HCT116 (cell line): ENCODE results near the gene FRY. TPM values are rescaled to one million over a fixed set of nuclear protein-coding genes. Genes with fewer than 3 reads are reported as not detected.

Experiments
- ATAC-seq: fragments of 200-7000 bp; cut with Tn5 transposase; 2 replicates; pipeline ENCODE4 v1.9.1; 2020; ENCODE audit warnings: mild to moderate bottlenecking, moderate library complexity
- BruUV-seq: library from RNA; stranded (reverse); fragments of 400-500 nt; replicated peaks from 2 replicates; lab custom pipeline; 2021; lab: Mats Ljungman, UMichigan
- CTCF ChIA-PET: fragments of 300-600 bp; sonication (Branson Sonifier 250); formaldehyde crosslinking; loops from one replicate; lab custom pipeline; 2021; ENCODE audit warnings: antibody characterized with exemption; lab: Charles Lee
- POLR2A ChIA-PET: fragments of 300-600, 350-600 bp; sonication (Branson Sonifier 250); formaldehyde crosslinking; loops from one replicate; lab custom pipeline; 2021; ENCODE audit warnings: antibody characterized with exemption; lab: Charles Lee
- RAD21 ChIA-PET, 2 experiments: fragments of 300-600 bp; sonication (Branson Sonifier 250); formaldehyde crosslinking; loops; one replicate each; lab custom pipeline; 2023; ENCODE audit warnings: low total read pairs in 2 of 2; ENCODE audit not compliant: uncharacterized antibody in 2 of 2, unreplicated experiment in 2 of 2, low non-redundant PET in 1 of 2; lab: Charles Lee
- DNase-seq: peaks from one replicate; pipeline ENCODE4 v3.0.0-alpha.2; 2010; ENCODE audit warnings: low read depth, low spot score
- H2AFZ ChIP-seq: fragments of 200-600 bp; shearing (Covaris generic), sonication (generic); 2 replicates; pipeline ENCODE4 v1.6.1; 2017; ENCODE audit warnings: low read depth, mixed run types, mixed read lengths, antibody characterized with exemption, low read length; ENCODE audit not compliant: poor library complexity, severe bottlenecking
- H3K27ac ChIP-seq: 2 replicates; pipeline ENCODE4 v1.5.1; 2012; ENCODE audit warnings: low read depth, low read length
- H3K27me3 ChIP-seq: fragments of 200-600 bp; sonication (generic); 2 replicates; pipeline ENCODE4 v1.6.1; 2016; ENCODE audit warnings: mixed run types, low read length, mixed read lengths; ENCODE audit not compliant: insufficient read depth
- H3K36me3 ChIP-seq, 2 experiments: fragments of 200-500 bp in 1 of 2; fragments of 200-600 bp in 1 of 2; sonication (Bioruptor generic) in 1 of 2; sonication (generic) in 1 of 2; 2 replicates each; pipeline versions ENCODE4 v1.5.1 to v1.6.1; 2014 to 2016; ENCODE audit warnings: low read length in 2 of 2, inconsistent platforms in 1 of 2, mixed read lengths in 1 of 2, mixed run types in 1 of 2; ENCODE audit not compliant: insufficient read depth in 2 of 2, control insufficient read depth in 1 of 2
- H3K4me1 ChIP-seq, 2 experiments: fragments of 200-600 bp in 1 of 2; sonication (generic) in 1 of 2; 2 replicates each; pipeline versions ENCODE4 v1.5.1 to v1.6.1; 2012 to 2017; ENCODE audit warnings: low read length in 2 of 2, inconsistent platforms in 1 of 2, mild to moderate bottlenecking in 1 of 2, mixed read lengths in 1 of 2, mixed run types in 1 of 2, moderate library complexity in 1 of 2; ENCODE audit not compliant: insufficient read depth in 2 of 2, control insufficient read depth in 1 of 2
- H3K4me2 ChIP-seq: fragments of 200-600 bp; sonication (generic); 2 replicates; pipeline ENCODE4 v1.6.1; 2017; ENCODE audit warnings: mixed run types, low read length, mixed read lengths
- H3K4me3 ChIP-seq, 2 experiments: fragments of 200-600 bp in 1 of 2; sonication (generic) in 1 of 2; replicated peaks in 1 of 2; 2 replicates each; pipeline ENCODE4 v1.5.1; 2011 to 2016; ENCODE audit warnings: low read length in 2 of 2, control low read depth in 1 of 2, low read depth in 1 of 2, mild to moderate bottlenecking in 1 of 2, mixed read lengths in 1 of 2, mixed run types in 1 of 2
- H3K79me2 ChIP-seq: fragments of 200-600 bp; sonication (generic); 2 replicates; pipeline ENCODE4 v1.6.1; 2017; ENCODE audit warnings: mild to moderate bottlenecking, mixed run types, low read length, moderate library complexity, mixed read lengths; ENCODE audit not compliant: insufficient read depth
- H3K9ac ChIP-seq: fragments of 200-600 bp; sonication (generic); 2 replicates; pipeline ENCODE4 v1.6.1; 2016; ENCODE audit warnings: low read length, mixed read lengths
- H3K9me2 ChIP-seq: fragments of 200-600 bp; sonication (generic), shearing (Covaris generic); 2 replicates; pipeline ENCODE4 v1.6.1; 2017; ENCODE audit warnings: mixed run types, mild to moderate bottlenecking, moderate library complexity; ENCODE audit not compliant: insufficient read depth
- H3K9me3 ChIP-seq, 2 experiments: fragments of 200-500 bp in 1 of 2; fragments of 200-600 bp in 1 of 2; sonication (Bioruptor generic) in 1 of 2; sonication (generic) in 1 of 2; 2 replicates each; pipeline ENCODE4 v1.6.1; 2014 to 2017; ENCODE audit warnings: low read length in 2 of 2, mixed read lengths in 2 of 2, inconsistent platforms in 1 of 2, low read depth in 1 of 2, mild to moderate bottlenecking in 1 of 2, mixed run types in 1 of 2, moderate library complexity in 1 of 2; ENCODE audit not compliant: control insufficient read depth in 1 of 2, insufficient read depth in 1 of 2
- H4K20me1 ChIP-seq: fragments of 200-600 bp; sonication (generic), shearing (Covaris generic); 2 replicates; pipeline ENCODE4 v1.6.1; 2017; ENCODE audit warnings: mixed run types, mild to moderate bottlenecking, moderate library complexity; ENCODE audit not compliant: insufficient read depth
- CBX3 ChIP-seq: IDR thresholded peaks from 2 replicates; pipeline ENCODE4 v1.6.1; 2012; ENCODE audit warnings: low read depth
- CEBPB ChIP-seq: IDR thresholded peaks from 2 replicates; pipeline ENCODE4 v1.6.1; 2012; ENCODE audit warnings: low read depth
- EGR1 ChIP-seq: IDR thresholded peaks from 2 replicates; pipeline ENCODE4 v1.6.1; 2012; ENCODE audit warnings: low read depth
- ELF1 ChIP-seq: IDR thresholded peaks from 2 replicates; pipeline ENCODE4 v1.6.1; 2012; ENCODE audit warnings: low read depth, borderline replicate concordance
- EZH2 ChIP-seq: fragments of 200-600 bp; sonication (generic); IDR thresholded peaks from 2 replicates; pipeline ENCODE4 v1.6.1; 2017; ENCODE audit warnings: antibody characterized with exemption, mixed run types
- EZH2phosphoT487 ChIP-seq: fragments of 200-600 bp; IDR thresholded peaks from 2 replicates; pipeline ENCODE4 v1.6.1; 2018; ENCODE audit warnings: antibody characterized with exemption, borderline replicate concordance
- FOSL1 ChIP-seq: IDR thresholded peaks from 2 replicates; pipeline ENCODE4 v1.6.1; 2012; ENCODE audit warnings: low read depth
- JUND ChIP-seq: IDR thresholded peaks from 2 replicates; pipeline ENCODE4 v1.6.1; 2012
- POLR2A ChIP-seq: IDR thresholded peaks from 2 replicates; pipeline ENCODE4 v1.7.0; 2011; ENCODE audit warnings: borderline replicate concordance; ENCODE audit not compliant: insufficient read depth, insufficient read length; ENCODE audit errors: extremely low read depth
- POLR2AphosphoS5 ChIP-seq: IDR thresholded peaks from 2 replicates; pipeline ENCODE4 v1.6.1; 2011; ENCODE audit warnings: mild to moderate bottlenecking, low read depth, low read length, moderate library complexity
- RAD21 ChIP-seq: IDR thresholded peaks from 2 replicates; pipeline ENCODE4 v1.6.1; 2012; ENCODE audit warnings: low read depth, mild to moderate bottlenecking
- SIN3A ChIP-seq: IDR thresholded peaks from 2 replicates; pipeline ENCODE4 v1.6.1; 2012; ENCODE audit warnings: low read depth
- SP1 ChIP-seq: IDR thresholded peaks from 2 replicates; pipeline ENCODE4 v1.6.1; 2012; ENCODE audit warnings: low read depth
- YY1 ChIP-seq: IDR thresholded peaks from 2 replicates; pipeline ENCODE4 v1.6.1; 2011; ENCODE audit warnings: low read length, low read depth, moderate library complexity, mild to moderate bottlenecking; ENCODE audit not compliant: insufficient replicate concordance; ENCODE audit errors: extremely low read depth
- ZFX ChIP-seq: fragments of 450-650 bp; IDR thresholded peaks from 2 replicates; pipeline ENCODE4 v1.6.1; 2017
- ZNF274 ChIP-seq: fragments of 200-500 bp; sonication (Bioruptor generic); IDR thresholded peaks from 2 replicates; pipeline ENCODE4 v1.6.1; 2014; ENCODE audit warnings: mild to moderate bottlenecking, low read depth, low read length, inconsistent platforms
- intact Hi-C: fragments of 100-400 bp; cut with micrococcal nuclease; formaldehyde crosslinking; loops from 2 replicates; pipeline ENCODE4 v1.10.0; 2022
- total RNA-seq: library from RNA; stranded (reverse); gene quantifications from one replicate; pipeline ENCODE4 v1.2.1, GENCODE V29; 2021; ENCODE audit not compliant: unreplicated experiment
- TF ChIP-seq, protein P1 (sequence below), 3 experiments: fragments of 200-600 bp in 1 of 3; sonication (generic) in 1 of 3; IDR thresholded peaks in 2 of 3; conservative IDR thresholded peaks in 1 of 3; 2 replicates each; pipeline ENCODE4 v1.5.1; 2012 to 2017; ENCODE audit warnings: low read depth in 2 of 3, low read length in 2 of 3, antibody characterized with exemption in 1 of 3, borderline replicate concordance in 1 of 3, control low read depth in 1 of 3, mild to moderate bottlenecking in 1 of 3, mixed read lengths in 1 of 3, mixed run types in 1 of 3, moderate library complexity in 1 of 3; ENCODE audit not compliant: insufficient read depth in 1 of 3
- TF ChIP-seq, protein P2 (sequence below): IDR thresholded peaks from 2 replicates; pipeline ENCODE4 v1.6.1; 2012

The FRY gene
- total RNA-seq, 1 experiment from 2014 or later = 1.4 TPM

DNA sequence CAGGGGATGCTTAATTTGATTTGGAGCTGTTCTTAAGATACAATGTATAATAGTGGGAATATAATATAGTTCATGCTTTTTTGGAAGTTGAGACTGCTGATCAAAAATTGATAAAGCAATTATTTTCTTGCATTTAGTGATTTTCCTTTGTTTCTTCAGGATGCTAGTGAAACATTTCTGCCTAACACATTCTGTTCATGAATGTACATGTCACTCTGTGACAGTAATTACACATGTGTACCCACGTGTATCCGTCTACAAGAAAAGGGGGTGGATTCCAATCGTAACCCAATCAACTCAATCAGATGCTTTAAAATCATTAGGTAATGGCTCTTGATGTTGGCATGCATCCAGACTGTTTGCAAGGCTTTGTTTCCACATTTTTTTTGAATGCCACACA lies 5.0 kb upstream of the FRY start:
- ChIA-PET RAD21 (no interaction called here), POLR2A (no interaction called here), CTCF (no interaction called here)
- no peaks in the 10 kb centered on the region for H4K20me1 ChIP-seq
- no peak for ATAC-seq
- H3K4me2 ChIP-seq = no peak overlapping the region
- H3K36me3 ChIP-seq = no peaks in the 10 kb centered on the region
- no peaks in the 10 kb centered on the region for H3K9me2 ChIP-seq
- H2AFZ ChIP-seq = no peak overlapping the region
- no peak for TF ChIP-seq ZNF274
- no peak for TF ChIP-seq YY1
- TF ChIP-seq EZH2 = no peak
- intact Hi-C loops = no loop called here
- H3K9me3 ChIP-seq = no peaks in the 10 kb centered on the region
- H3K4me3 ChIP-seq = no peak overlapping the region
- no peak overlapping the region for H3K27ac ChIP-seq
- peaks cover under 1 to 6% of the 10 kb centered on the region in 2 experiments; a peak in 3 of 4 replicates for H3K4me1 ChIP-seq
- no peak overlapping the region for H3K9ac ChIP-seq
- BruUV-seq = no TSS peak
- H3K79me2 ChIP-seq = no peaks in the 10 kb centered on the region
- DNase-seq = no peak
- no peaks in the 10 kb centered on the region for H3K27me3 ChIP-seq

- BruUV-seq = no TSS peak
- TF ChIP-seq CEBPB (no peak), FOSL1 (no peak), ELF1 (no peak), EGR1 (no peak), RAD21 (no peak), SP1 (no peak), POLR2A (no peak), EZH2phosphoT487 (no peak), ZFX (no peak), SIN3A (no peak), JUND (no peak), POLR2AphosphoS5 (no peak), EZH2 (no peak), CBX3 (no peak)
- TF ChIP-seq, protein P1, sequence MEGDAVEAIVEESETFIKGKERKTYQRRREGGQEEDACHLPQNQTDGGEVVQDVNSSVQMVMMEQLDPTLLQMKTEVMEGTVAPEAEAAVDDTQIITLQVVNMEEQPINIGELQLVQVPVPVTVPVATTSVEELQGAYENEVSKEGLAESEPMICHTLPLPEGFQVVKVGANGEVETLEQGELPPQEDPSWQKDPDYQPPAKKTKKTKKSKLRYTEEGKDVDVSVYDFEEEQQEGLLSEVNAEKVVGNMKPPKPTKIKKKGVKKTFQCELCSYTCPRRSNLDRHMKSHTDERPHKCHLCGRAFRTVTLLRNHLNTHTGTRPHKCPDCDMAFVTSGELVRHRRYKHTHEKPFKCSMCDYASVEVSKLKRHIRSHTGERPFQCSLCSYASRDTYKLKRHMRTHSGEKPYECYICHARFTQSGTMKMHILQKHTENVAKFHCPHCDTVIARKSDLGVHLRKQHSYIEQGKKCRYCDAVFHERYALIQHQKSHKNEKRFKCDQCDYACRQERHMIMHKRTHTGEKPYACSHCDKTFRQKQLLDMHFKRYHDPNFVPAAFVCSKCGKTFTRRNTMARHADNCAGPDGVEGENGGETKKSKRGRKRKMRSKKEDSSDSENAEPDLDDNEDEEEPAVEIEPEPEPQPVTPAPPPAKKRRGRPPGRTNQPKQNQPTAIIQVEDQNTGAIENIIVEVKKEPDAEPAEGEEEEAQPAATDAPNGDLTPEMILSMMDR (IDR thresholded peaks at IDR 0.05 in 2 of 3, conservative IDR thresholded peaks at IDR 0.05 in 1 of 3; ENCODE audit: borderline replicate concordance in 1 of 3, insufficient read depth in 1 of 3, low read depth in 2 of 3, low read length in 2 of 3) = no peak
- TF ChIP-seq, protein P2, sequence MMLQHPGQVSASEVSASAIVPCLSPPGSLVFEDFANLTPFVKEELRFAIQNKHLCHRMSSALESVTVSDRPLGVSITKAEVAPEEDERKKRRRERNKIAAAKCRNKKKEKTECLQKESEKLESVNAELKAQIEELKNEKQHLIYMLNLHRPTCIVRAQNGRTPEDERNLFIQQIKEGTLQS = no peak
- no peak overlapping the region for H3K27ac ChIP-seq
These were observed 2.9 kb upstream of the FRY start for GRCh38 chr13:32028711-32029110.

More at GRCh38 chr13:32028711-32029110, 2.9 kb upstream of the FRY start:
- Histone ChIP-seq H3K9me3 (no peaks in the 10 kb centered on the region), H3K4me3 (no peak overlapping the region), H3K4me2 (no peak overlapping the region), H3K9ac (no peak overlapping the region), H2AFZ (no peak overlapping the region), H3K27me3 (no peaks in the 10 kb centered on the region), H3K36me3 (no peaks in the 10 kb centered on the region), H4K20me1 (no peaks in the 10 kb centered on the region), H3K9me2 (no peaks in the 10 kb centered on the region), H3K4me1 (peaks cover 7 to 10% of the 10 kb centered on the region in 2 experiments; a peak in 3 of 4 replicates), H3K79me2 (no peaks in the 10 kb centered on the region)
- intact Hi-C loops = no loop called here
- ATAC-seq = no peak
- CTCF ChIA-PET = interaction anchor here (1.0 kb wide), 1 partner anchor 119 kb away, joined by 4 read pairs; no protein-coding TSS in a partner anchor
- RAD21 ChIA-PET = no interaction called here
- POLR2A ChIA-PET = no interaction called here
- no peak for DNase-seq
